Measurements from ENCODE around the gene ZNF280A. TPM values are rescaled to one million over a fixed set of nuclear protein-coding genes. Genes with fewer than 3 reads are reported as not detected.

Gene ZNF280A
- total and polyA plus RNA-seq, 2 experiments from 2014 or later: 0.44 to 0.47 TPM

DNA sequence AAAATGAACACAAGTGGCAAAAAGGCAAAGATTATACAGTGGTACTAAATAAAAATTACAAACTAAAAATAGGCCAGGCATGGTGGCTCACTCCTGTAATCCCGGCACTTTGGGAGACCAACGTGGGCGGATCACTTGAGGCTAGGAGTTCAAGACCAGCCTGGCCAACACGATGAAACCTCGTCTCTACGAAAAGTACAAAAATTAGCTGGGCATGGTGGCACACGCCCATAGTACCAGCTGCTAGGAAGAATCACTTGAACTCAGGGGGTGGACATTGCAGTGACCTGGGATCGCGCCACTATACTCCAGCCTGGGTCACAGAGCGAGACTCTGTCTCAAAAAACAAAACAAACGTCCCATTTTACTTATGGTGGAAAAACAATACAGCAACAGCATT lies 36.0 kb downstream of the ZNF280A start:
- Histone ChIP-seq H3K27ac (no peak overlapping the region), H3K79me2 (no peaks in the 10 kb centered on the region), H2AFZ (no peak overlapping the region), H3K36me3 (replicated peaks; ENCODE audit: insufficient read depth, low read depth) (no peaks in the 10 kb centered on the region), H3K27me3 (no peaks in the 10 kb centered on the region), H4K20me1 (ENCODE audit: insufficient read depth, poor library complexity, severe bottlenecking) (no peaks in the 10 kb centered on the region), H3K9me2 (replicated peaks; ENCODE audit: insufficient read depth) (no peaks in the 10 kb centered on the region), H3K4me3 (no peak overlapping the region), H3K9me3 (ENCODE audit: low read depth) (no peaks in the 10 kb centered on the region), H3K4me2 (no peak overlapping the region), H3K4me1 (ENCODE audit: insufficient read depth) (peaks cover 5% of the 10 kb centered on the region)
- no peak for TF ChIP-seq EZH2 (IDR thresholded peaks at IDR 0.05; ENCODE audit: borderline replicate concordance)
- no peak for TF ChIP-seq EZH2phosphoT487 (IDR thresholded peaks at IDR 0.05; ENCODE audit: low read depth, severe bottlenecking, unreplicated experiment)
- no peak for TF ChIP-seq CTCF (IDR thresholded peaks at IDR 0.05; ENCODE audit: poor library complexity)
- WGBS (ENCODE audit: low lambda C conversion rate, missing lambda C conversion rate): 99% methylated on average over 10 of the region's 11 CpGs
- DNase-seq (ENCODE audit: low spot score): no peak

- no peaks in the 10 kb centered on the region for H3K79me2 ChIP-seq
- H2AFZ ChIP-seq: no peak overlapping the region
- H3K4me1 ChIP-seq (ENCODE audit: insufficient read depth): peaks cover 5% of the 10 kb centered on the region
- no peaks in the 10 kb centered on the region for H3K9me3 ChIP-seq (ENCODE audit: low read depth)
- no peak for DNase-seq (ENCODE audit: low spot score)
- no peaks in the 10 kb centered on the region for H3K36me3 ChIP-seq (replicated peaks; ENCODE audit: insufficient read depth, low read depth)
- peak overlapping the region; percentile 51 for H3K4me2 ChIP-seq
- H3K9me2 ChIP-seq (replicated peaks; ENCODE audit: insufficient read depth): no peaks in the 10 kb centered on the region
- no peak for TF ChIP-seq EZH2 (IDR thresholded peaks at IDR 0.05; ENCODE audit: borderline replicate concordance)
- no peak for TF ChIP-seq EZH2phosphoT487 (IDR thresholded peaks at IDR 0.05; ENCODE audit: low read depth, severe bottlenecking, unreplicated experiment)
- no peak for TF ChIP-seq CTCF (IDR thresholded peaks at IDR 0.05; ENCODE audit: poor library complexity)
- H3K27me3 ChIP-seq: no peaks in the 10 kb centered on the region
- WGBS (ENCODE audit: low lambda C conversion rate, missing lambda C conversion rate): 71% methylated on average over 2 of the region's 2 CpGs
- H4K20me1 ChIP-seq (ENCODE audit: insufficient read depth, poor library complexity, severe bottlenecking): no peaks in the 10 kb centered on the region
- H3K4me3 ChIP-seq: no peak overlapping the region
- peak overlapping the region; percentile 60 for H3K27ac ChIP-seq
Measured at GRCh38 chr22:22480940-22481339, 39.1 kb downstream of the ZNF280A start.

DNA sequence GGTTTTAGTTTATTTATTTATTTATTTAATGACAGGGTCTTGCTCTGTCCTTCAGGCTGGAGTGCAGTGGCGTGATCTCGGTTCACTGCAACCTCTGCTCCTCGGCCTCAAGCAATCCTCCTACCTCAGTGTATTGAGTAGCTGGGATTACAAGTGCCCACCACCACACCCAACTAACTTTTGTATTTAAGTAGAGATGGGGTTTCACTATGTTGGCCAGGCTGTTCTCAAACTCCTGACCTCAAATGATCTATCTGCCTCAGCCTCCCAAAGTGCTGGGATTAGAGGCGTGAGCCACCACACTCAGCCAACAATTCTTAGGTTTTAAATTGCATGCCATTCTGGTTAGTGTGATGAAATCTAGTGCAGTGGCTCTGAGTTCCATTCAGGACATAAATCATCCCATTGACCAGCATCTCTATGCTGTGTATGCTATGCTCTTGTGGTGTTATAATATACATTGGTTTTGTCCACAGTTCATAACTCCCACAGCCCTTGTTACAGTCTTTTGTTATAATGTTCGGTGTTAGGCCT lies 40.0 kb downstream of the ZNF280A start:
- peaks cover 5% of the 10 kb centered on the region for H3K4me1 ChIP-seq (ENCODE audit: insufficient read depth)
- no peaks in the 10 kb centered on the region for H3K27me3 ChIP-seq
- H3K9me3 ChIP-seq (ENCODE audit: low read depth): no peaks in the 10 kb centered on the region
- H3K36me3 ChIP-seq (replicated peaks; ENCODE audit: insufficient read depth, low read depth): no peaks in the 10 kb centered on the region
- H4K20me1 ChIP-seq (ENCODE audit: insufficient read depth, poor library complexity, severe bottlenecking): no peaks in the 10 kb centered on the region
- no peak overlapping the region for H2AFZ ChIP-seq
- no peak for DNase-seq (ENCODE audit: low spot score)
- no peak overlapping the region for H3K27ac ChIP-seq
- H3K9me2 ChIP-seq (replicated peaks; ENCODE audit: insufficient read depth): no peaks in the 10 kb centered on the region
- no peaks in the 10 kb centered on the region for H3K79me2 ChIP-seq
- TF ChIP-seq CTCF (IDR thresholded peaks at IDR 0.05; ENCODE audit: poor library complexity): no peak
- TF ChIP-seq EZH2 (IDR thresholded peaks at IDR 0.05; ENCODE audit: borderline replicate concordance): no peak
- no peak for TF ChIP-seq EZH2phosphoT487 (IDR thresholded peaks at IDR 0.05; ENCODE audit: low read depth, severe bottlenecking, unreplicated experiment)
- no peak overlapping the region for H3K4me3 ChIP-seq
- H3K4me2 ChIP-seq: no peak overlapping the region
- WGBS (ENCODE audit: low lambda C conversion rate, missing lambda C conversion rate): 95% methylated on average over 5 of the region's 5 CpGs

Measured in hepatocyte (in vitro differentiated cells).